ENCODE results near the gene LUZP2. TPM values are rescaled to one million over a fixed set of nuclear protein-coding genes. Genes with fewer than 3 reads are reported as not detected.

Gene LUZP2
- total RNA-seq, 2 donors from 2014 or later, result 2.0 to 2.4 TPM

DNA sequence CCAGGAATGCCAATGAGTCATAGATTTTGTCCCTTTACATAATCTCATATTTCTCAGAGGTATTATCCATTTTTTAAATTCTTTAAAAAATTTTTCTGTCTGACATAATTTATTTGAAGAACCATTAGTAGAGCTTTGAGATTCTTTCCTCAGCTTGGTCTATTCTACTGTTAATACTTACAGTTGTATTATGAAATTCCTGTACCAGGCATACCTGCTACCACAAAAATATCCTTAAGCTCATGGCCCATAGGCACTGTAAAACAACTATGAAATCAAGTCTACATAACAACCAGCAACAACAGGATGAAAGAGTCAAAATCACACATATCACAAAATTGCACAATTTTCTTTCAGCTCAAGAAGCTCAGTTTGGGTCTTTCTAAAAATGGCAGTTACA, 541.3 kb downstream of the LUZP2 start:
- no peak overlapping the region for H3K9ac ChIP-seq (ENCODE audit: extremely low read depth, low read length, poor library complexity, severe bottlenecking)
- H3K4me1 Mint-ChIP-seq, result peaks cover 4% of the 10 kb centered on the region
- H3K9me3 Mint-ChIP-seq, result no peaks in the 10 kb centered on the region
- no peaks in the 10 kb centered on the region for H3K27me3 Mint-ChIP-seq (ENCODE audit: insufficient read depth)
- no peaks in the 10 kb centered on the region for H3K36me3 ChIP-seq (ENCODE audit: control insufficient read depth, insufficient read depth, low read length)
- H3K9me3 ChIP-seq (ENCODE audit: control insufficient read depth, low read length), result no peaks in the 10 kb centered on the region
- H3K4me1 ChIP-seq (ENCODE audit: control insufficient read depth, insufficient read depth, low read length), result no peaks in the 10 kb centered on the region
- no peaks in the 10 kb centered on the region for H3K36me3 Mint-ChIP-seq (ENCODE audit: low read depth)
- TF ChIP-seq, protein P1, sequence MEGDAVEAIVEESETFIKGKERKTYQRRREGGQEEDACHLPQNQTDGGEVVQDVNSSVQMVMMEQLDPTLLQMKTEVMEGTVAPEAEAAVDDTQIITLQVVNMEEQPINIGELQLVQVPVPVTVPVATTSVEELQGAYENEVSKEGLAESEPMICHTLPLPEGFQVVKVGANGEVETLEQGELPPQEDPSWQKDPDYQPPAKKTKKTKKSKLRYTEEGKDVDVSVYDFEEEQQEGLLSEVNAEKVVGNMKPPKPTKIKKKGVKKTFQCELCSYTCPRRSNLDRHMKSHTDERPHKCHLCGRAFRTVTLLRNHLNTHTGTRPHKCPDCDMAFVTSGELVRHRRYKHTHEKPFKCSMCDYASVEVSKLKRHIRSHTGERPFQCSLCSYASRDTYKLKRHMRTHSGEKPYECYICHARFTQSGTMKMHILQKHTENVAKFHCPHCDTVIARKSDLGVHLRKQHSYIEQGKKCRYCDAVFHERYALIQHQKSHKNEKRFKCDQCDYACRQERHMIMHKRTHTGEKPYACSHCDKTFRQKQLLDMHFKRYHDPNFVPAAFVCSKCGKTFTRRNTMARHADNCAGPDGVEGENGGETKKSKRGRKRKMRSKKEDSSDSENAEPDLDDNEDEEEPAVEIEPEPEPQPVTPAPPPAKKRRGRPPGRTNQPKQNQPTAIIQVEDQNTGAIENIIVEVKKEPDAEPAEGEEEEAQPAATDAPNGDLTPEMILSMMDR (conservative IDR thresholded peaks at IDR 0.05), result no peak
- H3K27ac Mint-ChIP-seq, result no peak overlapping the region
- no peaks in the 10 kb centered on the region for H3K27me3 ChIP-seq (ENCODE audit: control insufficient read depth, insufficient read depth, low read length, poor library complexity, severe bottlenecking)
- H3K4me3 ChIP-seq (ENCODE audit: low read length), result no peak overlapping the region
- DNase-seq, result no peak
- no peak overlapping the region for H3K27ac ChIP-seq (ENCODE audit: low read depth, low read length)
- H3K4me3 Mint-ChIP-seq, result no peak overlapping the region

DNA sequence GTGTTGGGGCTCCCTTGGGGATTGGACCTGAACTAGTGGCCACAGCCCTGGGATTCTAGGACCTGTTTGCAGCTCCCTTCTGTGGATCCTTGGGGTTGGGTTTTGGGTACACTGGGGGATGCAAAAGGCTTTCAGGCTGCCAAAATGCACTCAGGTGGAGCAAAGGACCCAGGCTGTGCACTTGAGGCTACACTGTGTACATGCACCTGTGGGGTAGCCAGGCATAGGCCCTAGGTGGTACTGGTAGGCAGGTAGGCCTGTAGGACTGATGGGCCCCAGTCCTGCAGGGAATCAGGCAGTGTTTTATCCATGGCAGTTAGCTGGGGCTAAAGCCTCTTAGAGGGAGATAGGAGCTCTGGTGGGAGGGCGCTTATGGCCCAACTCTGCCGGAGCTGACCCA, 542.3 kb downstream of the LUZP2 start:
- H3K27ac Mint-ChIP-seq, result no peak overlapping the region
- 94% methylated on average over 2 of the region's 2 CpGs; no CpG with 5 or more reads in 1 of the 2 experiments for WGBS, 2 experiments (ENCODE audit: insufficient coverage in 1 of 2, insufficient read length in 1 of 2)
- H3K4me1 Mint-ChIP-seq, result peaks cover 4% of the 10 kb centered on the region
- Histone ChIP-seq H3K9me3 (ENCODE audit: control insufficient read depth, low read length) (no peaks in the 10 kb centered on the region), H3K9ac (ENCODE audit: extremely low read depth, low read length, poor library complexity, severe bottlenecking) (no peak overlapping the region), H3K27me3 (ENCODE audit: control insufficient read depth, insufficient read depth, low read length, poor library complexity, severe bottlenecking) (no peaks in the 10 kb centered on the region), H3K4me3 (ENCODE audit: low read length) (no peak overlapping the region), H3K27ac (ENCODE audit: low read depth, low read length) (no peak overlapping the region), H3K4me1 (ENCODE audit: control insufficient read depth, insufficient read depth, low read length) (no peaks in the 10 kb centered on the region), H3K36me3 (ENCODE audit: control insufficient read depth, insufficient read depth, low read length) (no peaks in the 10 kb centered on the region)
- TF ChIP-seq, protein P1 (conservative IDR thresholded peaks at IDR 0.05), result no peak
- no peak for DNase-seq
- no peaks in the 10 kb centered on the region for H3K27me3 Mint-ChIP-seq (ENCODE audit: insufficient read depth)
- H3K9me3 Mint-ChIP-seq, result no peaks in the 10 kb centered on the region
- H3K4me3 Mint-ChIP-seq, result no peak overlapping the region
- no peaks in the 10 kb centered on the region for H3K36me3 Mint-ChIP-seq (ENCODE audit: low read depth)

DNA sequence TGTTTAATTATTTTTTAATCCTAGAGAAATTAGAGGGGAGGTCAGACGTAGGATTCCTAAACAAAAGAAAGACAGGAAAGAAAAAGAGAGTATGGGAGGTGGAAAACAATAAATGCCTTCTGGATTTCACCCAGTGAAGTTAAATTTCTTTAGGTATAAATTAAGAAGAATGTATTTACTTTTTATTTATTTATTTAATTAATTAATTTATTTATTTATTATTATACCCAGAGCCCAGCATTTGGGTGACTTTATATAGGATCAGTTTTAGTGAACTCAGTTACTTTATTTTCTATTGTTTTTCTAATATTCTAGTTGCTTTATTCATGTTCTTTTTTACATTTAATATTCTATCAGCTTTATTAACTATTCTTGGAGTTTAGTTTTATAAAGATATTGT, 551.8 kb downstream of the LUZP2 start:
- no peaks in the 10 kb centered on the region for H3K27me3 Mint-ChIP-seq (ENCODE audit: insufficient read depth)
- no peak overlapping the region for H3K27ac Mint-ChIP-seq
- TF ChIP-seq, protein P1 (conservative IDR thresholded peaks at IDR 0.05), result no peak
- no peak overlapping the region for H3K9ac ChIP-seq (ENCODE audit: extremely low read depth, low read length, poor library complexity, severe bottlenecking)
- no peaks in the 10 kb centered on the region for H3K27me3 ChIP-seq (ENCODE audit: control insufficient read depth, insufficient read depth, low read length, poor library complexity, severe bottlenecking)
- H3K27ac ChIP-seq (ENCODE audit: low read depth, low read length), result no peak overlapping the region
- no peaks in the 10 kb centered on the region for H3K36me3 Mint-ChIP-seq (ENCODE audit: low read depth)
- peaks cover 7% of the 10 kb centered on the region for H3K4me1 Mint-ChIP-seq
- no peaks in the 10 kb centered on the region for H3K4me1 ChIP-seq (ENCODE audit: control insufficient read depth, insufficient read depth, low read length)
- no peak for DNase-seq
- H3K4me3 Mint-ChIP-seq, result no peak overlapping the region
- H3K4me3 ChIP-seq (ENCODE audit: low read length), result no peak overlapping the region
- 96% methylated on average over 1 of the region's 1 CpG; no CpG with 5 or more reads in 1 of the 2 experiments for WGBS, 2 experiments (ENCODE audit: insufficient coverage in 1 of 2, insufficient read length in 1 of 2)
- no peaks in the 10 kb centered on the region for H3K9me3 Mint-ChIP-seq
- no peaks in the 10 kb centered on the region for H3K36me3 ChIP-seq (ENCODE audit: control insufficient read depth, insufficient read depth, low read length)
- H3K9me3 ChIP-seq (ENCODE audit: control insufficient read depth, low read length), result no peaks in the 10 kb centered on the region

Data from endodermal cell (in vitro differentiated cells).